ENCODE results near the gene ADAMTS20. TPM values are rescaled to one million over a fixed set of nuclear protein-coding genes. Genes with fewer than 3 reads are reported as not detected.

ADAMTS20 gene
- total RNA-seq, 4 donors from 2014 or later = not detected

GRCh38 chr12:43428088-43428600 is 123.9 kb downstream of the ADAMTS20 start:
- Histone ChIP-seq H3K9me3 (no peaks in the 10 kb centered on the region), H3K4me3 (no peak overlapping the region), H3K4me1 (no peaks in the 10 kb centered on the region), H3K27me3 (no peaks in the 10 kb centered on the region), H3K36me3 (no peaks in the 10 kb centered on the region), H3K27ac (no peak overlapping the region)
- WGBS, 2 donors = 49 to 68% methylated on average over 5 of the region's 5 CpGs
- TF ChIP-seq, protein P1, sequence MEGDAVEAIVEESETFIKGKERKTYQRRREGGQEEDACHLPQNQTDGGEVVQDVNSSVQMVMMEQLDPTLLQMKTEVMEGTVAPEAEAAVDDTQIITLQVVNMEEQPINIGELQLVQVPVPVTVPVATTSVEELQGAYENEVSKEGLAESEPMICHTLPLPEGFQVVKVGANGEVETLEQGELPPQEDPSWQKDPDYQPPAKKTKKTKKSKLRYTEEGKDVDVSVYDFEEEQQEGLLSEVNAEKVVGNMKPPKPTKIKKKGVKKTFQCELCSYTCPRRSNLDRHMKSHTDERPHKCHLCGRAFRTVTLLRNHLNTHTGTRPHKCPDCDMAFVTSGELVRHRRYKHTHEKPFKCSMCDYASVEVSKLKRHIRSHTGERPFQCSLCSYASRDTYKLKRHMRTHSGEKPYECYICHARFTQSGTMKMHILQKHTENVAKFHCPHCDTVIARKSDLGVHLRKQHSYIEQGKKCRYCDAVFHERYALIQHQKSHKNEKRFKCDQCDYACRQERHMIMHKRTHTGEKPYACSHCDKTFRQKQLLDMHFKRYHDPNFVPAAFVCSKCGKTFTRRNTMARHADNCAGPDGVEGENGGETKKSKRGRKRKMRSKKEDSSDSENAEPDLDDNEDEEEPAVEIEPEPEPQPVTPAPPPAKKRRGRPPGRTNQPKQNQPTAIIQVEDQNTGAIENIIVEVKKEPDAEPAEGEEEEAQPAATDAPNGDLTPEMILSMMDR (IDR thresholded peaks at IDR 0.05) = no peak
- no peak for TF ChIP-seq POLR2A (IDR thresholded peaks at IDR 0.05)
- intact Hi-C loops (cut with DNase I) = no loop called here
- no peak for DNase-seq

DNA sequence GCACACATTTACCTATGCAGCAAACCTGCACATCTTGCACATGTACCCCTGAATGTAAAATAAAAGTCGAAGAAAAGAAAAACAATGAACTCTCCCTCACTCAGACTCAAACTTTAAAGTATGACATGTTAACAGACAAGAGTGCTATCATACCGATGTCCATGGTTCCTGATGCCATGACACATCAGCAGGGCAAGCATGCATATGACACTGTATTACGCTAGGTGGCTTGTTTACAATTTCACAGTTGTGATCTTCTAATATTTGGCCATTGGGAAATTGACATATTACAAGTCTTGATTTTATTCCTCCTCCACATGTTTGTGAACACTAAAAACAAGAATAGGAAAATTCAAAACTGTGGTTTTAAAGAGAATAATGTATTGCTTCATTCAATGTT is 126.6 kb downstream of the ADAMTS20 start:
- Histone ChIP-seq H3K27ac (no peak overlapping the region), H3K36me3 (no peaks in the 10 kb centered on the region), H3K27me3 (no peaks in the 10 kb centered on the region), H3K9me3 (no peaks in the 10 kb centered on the region), H3K4me1 (no peaks in the 10 kb centered on the region), H3K4me3 (no peak overlapping the region)
- intact Hi-C loops (cut with DNase I) = no loop called here
- no peak for TF ChIP-seq POLR2A (IDR thresholded peaks at IDR 0.05)
- TF ChIP-seq, protein P1 (IDR thresholded peaks at IDR 0.05) = no peak
- no peak for DNase-seq
- 85 to 90% methylated on average over 3 of the region's 3 CpGs for WGBS, 2 donors

GRCh38 chr12:43416981-43417380 is 135.0 kb downstream of the ADAMTS20 start:
- Histone ChIP-seq H3K36me3 (no peaks in the 10 kb centered on the region), H3K27me3 (no peaks in the 10 kb centered on the region), H3K27ac (no peak overlapping the region), H3K4me1 (no peaks in the 10 kb centered on the region), H3K9me3 (no peaks in the 10 kb centered on the region), H3K4me3 (no peak overlapping the region)
- DNase-seq = no peak
- intact Hi-C loops (cut with DNase I) = no loop called here
- no peak for TF ChIP-seq POLR2A (IDR thresholded peaks at IDR 0.05)
- TF ChIP-seq, protein P1 (IDR thresholded peaks at IDR 0.05) = no peak

GRCh38 chr12:43407816-43408645 is 144.0 kb downstream of the ADAMTS20 start:
- Histone ChIP-seq H3K9me3 (no peaks in the 10 kb centered on the region), H3K27me3 (no peaks in the 10 kb centered on the region), H3K27ac (no peak overlapping the region), H3K36me3 (no peaks in the 10 kb centered on the region), H3K4me3 (no peak overlapping the region), H3K4me1 (no peaks in the 10 kb centered on the region)
- TF ChIP-seq, protein P1 (IDR thresholded peaks at IDR 0.05) = no peak
- no peak for TF ChIP-seq POLR2A (IDR thresholded peaks at IDR 0.05)
- WGBS, 2 donors = 36 to 42% methylated on average over 1 of the region's 1 CpG
- intact Hi-C loops (cut with DNase I) = no loop called here
- no peak for DNase-seq

DNA sequence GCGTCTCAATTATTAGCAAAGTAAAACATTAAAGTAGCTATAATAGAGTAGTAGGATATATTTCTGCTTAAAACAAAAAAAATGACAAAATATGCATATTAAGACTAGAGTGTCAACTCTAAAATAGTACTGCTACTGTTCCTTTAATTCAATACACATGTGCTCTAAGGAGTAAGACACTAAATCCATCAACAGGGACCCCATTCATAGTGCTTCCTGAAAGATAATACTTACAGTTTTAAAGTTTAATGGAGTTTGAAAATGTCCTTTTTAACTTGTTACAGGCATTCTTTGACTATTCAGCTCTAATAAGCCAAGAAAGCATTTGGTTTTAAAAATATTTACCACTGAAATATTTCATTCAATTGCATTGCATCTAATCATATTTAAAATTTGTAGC is 145.2 kb downstream of the ADAMTS20 start:
- H3K27ac ChIP-seq = no peak overlapping the region
- no peak for DNase-seq
- no peaks in the 10 kb centered on the region for H3K27me3 ChIP-seq
- no peaks in the 10 kb centered on the region for H3K9me3 ChIP-seq
- H3K4me3 ChIP-seq = no peak overlapping the region
- TF ChIP-seq, protein P1 (IDR thresholded peaks at IDR 0.05) = no peak
- no peak for TF ChIP-seq POLR2A (IDR thresholded peaks at IDR 0.05)
- intact Hi-C loops (cut with DNase I) = no loop called here
- no peaks in the 10 kb centered on the region for H3K36me3 ChIP-seq
- 83% methylated on average over 1 of the region's 1 CpG for WGBS, 2 donors
- no peaks in the 10 kb centered on the region for H3K4me1 ChIP-seq

Data from esophagus squamous epithelium (tissue), 5 donors.